H1 (cell line): Measurements from ENCODE around the gene FCHSD1. TPM values are rescaled to one million over a fixed set of nuclear protein-coding genes. Genes with fewer than 3 reads are reported as not detected.

Experiments used
- CBX5 ChIP-seq: fragments of 300-800, 300-1000 bp; sonication (generic); IDR thresholded peaks from 2 replicates; pipeline ENCODE4 v1.7.1; 2016; ENCODE audit warnings: antibody characterized with exemption, low read length, low read depth
- CEBPB ChIP-seq: IDR thresholded peaks from 2 replicates; pipeline ENCODE4 v1.6.1; 2012; ENCODE audit warnings: low read depth, low read length
- CHD1 ChIP-seq: IDR thresholded peaks from 2 replicates; pipeline ENCODE4 v1.6.1; 2012; ENCODE audit warnings: low read depth, low read length, improper control_type of control experiment
- HDAC2 ChIP-seq, 2 experiments: fragments of 300-600 bp in 1 of 2; sonication (generic) in 1 of 2; IDR thresholded peaks; 2 replicates each; pipeline ENCODE4 v1.6.1; 2011 to 2012; ENCODE audit warnings: low read depth in 2 of 2, low read length in 2 of 2, mild to moderate bottlenecking in 2 of 2, moderate library complexity in 2 of 2, borderline replicate concordance in 1 of 2, inconsistent platforms in 1 of 2
- RFX5 ChIP-seq: IDR thresholded peaks from 2 replicates; pipeline ENCODE4 v1.6.1; 2011; ENCODE audit warnings: low read depth, low read length, improper control_type of control experiment, borderline replicate concordance
- polyA plus RNA-seq, 7 experiments: library from polyadenylated mRNA; depleted of rRNA in 3 of 7; stranded (reverse) in 5 of 7; unstranded in 2 of 7; fragments of >200 nt in 5 of 7; fragments of 200-250 nt in 2 of 7; gene quantifications; 1 replicate in 5 of 7; 2 replicates in 1 of 7; 4 replicates in 1 of 7; pipeline versions ENCODE4 v1.2.1 to v1.2.3, GENCODE V29; 2011 to 2013; ENCODE audit warnings: missing spikeins in 2 of 7, mixed read lengths in 2 of 7
- total RNA-seq: library from RNA; stranded (reverse); fragmentation: NEBNext Ultra II Directional; extraction: Animal tissue kit (Norgen Biotek cat#: 25700); gene quantifications from 2 replicates; pipeline ENCODE4 v1.2.1, GENCODE V29; 2021
- TF ChIP-seq, protein P1 (sequence below): IDR thresholded peaks from 2 replicates; pipeline ENCODE4 v1.6.1; 2011; ENCODE audit warnings: low read length, improper control_type of control experiment
- TF ChIP-seq, protein P2 (sequence below): IDR thresholded peaks from 2 replicates; pipeline ENCODE4 v1.6.1; 2012; ENCODE audit warnings: low read length, inconsistent platforms
- TF ChIP-seq, protein P3 (sequence below): IDR thresholded peaks from 2 replicates; pipeline ENCODE4 v1.6.1; 2012; ENCODE audit warnings: inconsistent platforms

The FCHSD1 gene
- total and polyA plus RNA-seq, 2 of the 8 experiments (the other 6 are each of a cell fraction or from before 2014, with no cell fraction given) = 22.0 to 30.1 TPM

DNA sequence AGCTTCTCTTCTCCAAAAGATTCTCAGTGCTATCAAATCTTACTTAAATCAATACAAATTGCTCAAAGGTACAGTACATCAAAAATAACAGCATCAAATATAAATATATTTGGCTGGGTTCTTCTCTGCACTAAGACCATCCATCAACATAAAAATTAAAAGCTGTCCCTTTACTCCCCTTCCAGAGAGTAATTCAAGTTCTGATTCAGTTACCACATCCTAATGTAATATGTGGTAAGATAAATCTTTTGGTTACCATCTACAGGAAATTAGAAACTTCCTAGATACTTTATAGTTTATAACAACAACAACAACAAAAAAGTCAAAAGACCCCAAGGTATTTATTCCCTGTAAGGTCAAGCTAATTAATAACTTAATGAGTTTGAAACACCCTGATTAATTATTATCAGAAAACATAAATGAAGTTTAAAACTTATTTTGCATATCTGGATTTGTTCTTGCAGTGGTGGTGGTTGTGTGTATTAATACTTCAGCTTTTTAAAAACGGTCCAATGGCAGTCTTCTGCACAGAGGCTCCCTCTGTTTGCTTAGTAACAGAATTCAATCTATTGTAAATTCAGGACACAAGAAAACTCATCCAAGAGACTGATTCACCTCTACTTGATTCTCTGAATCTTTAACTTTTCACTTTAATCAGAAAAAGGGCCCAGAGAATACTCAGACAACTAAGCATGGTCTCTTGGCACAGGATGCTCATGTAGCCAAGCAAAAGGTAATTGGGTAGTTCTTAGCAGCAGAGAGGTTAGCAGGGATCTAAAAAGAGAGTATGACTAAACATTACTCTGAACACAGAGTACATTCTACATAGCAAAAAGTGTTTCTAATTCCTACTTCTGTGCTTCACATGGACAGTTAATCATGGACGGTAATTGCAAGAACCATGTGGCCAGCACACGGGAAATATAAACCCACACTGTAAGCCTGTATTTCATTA is 52.5 kb downstream of the FCHSD1 start (continued):
- TF ChIP-seq, protein P1, sequence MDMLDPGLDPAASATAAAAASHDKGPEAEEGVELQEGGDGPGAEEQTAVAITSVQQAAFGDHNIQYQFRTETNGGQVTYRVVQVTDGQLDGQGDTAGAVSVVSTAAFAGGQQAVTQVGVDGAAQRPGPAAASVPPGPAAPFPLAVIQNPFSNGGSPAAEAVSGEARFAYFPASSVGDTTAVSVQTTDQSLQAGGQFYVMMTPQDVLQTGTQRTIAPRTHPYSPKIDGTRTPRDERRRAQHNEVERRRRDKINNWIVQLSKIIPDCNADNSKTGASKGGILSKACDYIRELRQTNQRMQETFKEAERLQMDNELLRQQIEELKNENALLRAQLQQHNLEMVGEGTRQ = no peak
- TF ChIP-seq, protein P2, sequence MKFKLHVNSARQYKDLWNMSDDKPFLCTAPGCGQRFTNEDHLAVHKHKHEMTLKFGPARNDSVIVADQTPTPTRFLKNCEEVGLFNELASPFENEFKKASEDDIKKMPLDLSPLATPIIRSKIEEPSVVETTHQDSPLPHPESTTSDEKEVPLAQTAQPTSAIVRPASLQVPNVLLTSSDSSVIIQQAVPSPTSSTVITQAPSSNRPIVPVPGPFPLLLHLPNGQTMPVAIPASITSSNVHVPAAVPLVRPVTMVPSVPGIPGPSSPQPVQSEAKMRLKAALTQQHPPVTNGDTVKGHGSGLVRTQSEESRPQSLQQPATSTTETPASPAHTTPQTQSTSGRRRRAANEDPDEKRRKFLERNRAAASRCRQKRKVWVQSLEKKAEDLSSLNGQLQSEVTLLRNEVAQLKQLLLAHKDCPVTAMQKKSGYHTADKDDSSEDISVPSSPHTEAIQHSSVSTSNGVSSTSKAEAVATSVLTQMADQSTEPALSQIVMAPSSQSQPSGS = no peak
- TF ChIP-seq CHD1 (no peak), CBX5 (no peak), RFX5 (no peak), HDAC2 (IDR thresholded peaks at IDR 0.05; ENCODE audit: borderline replicate concordance in 1 of 2, low read depth in 2 of 2, low read length in 2 of 2) (no peak), CEBPB (no peak)
- TF ChIP-seq, protein P3, sequence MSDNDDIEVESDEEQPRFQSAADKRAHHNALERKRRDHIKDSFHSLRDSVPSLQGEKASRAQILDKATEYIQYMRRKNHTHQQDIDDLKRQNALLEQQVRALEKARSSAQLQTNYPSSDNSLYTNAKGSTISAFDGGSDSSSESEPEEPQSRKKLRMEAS = no peak
